ENCODE measurements around the gene DCAKD. TPM values are rescaled to one million over a fixed set of nuclear protein-coding genes. Genes with fewer than 3 reads are reported as not detected.

DCAKD gene
- total RNA-seq, 2 donors from 2014 or later: 37.3 to 46.1 TPM

- peaks cover 0 to 45% of the 10 kb centered on the region in 2 donors for H3K4me1 ChIP-seq
- H3K27ac ChIP-seq: peak overlapping the region; percentile 68 to 76
Measured at GRCh38 chr17:44977814-44978550, 73.5 kb downstream of the DCAKD start.

GRCh38 chr17:44977065-44977464 lies 74.4 kb downstream of the DCAKD start:
- H3K36me3 ChIP-seq: no peaks in the 10 kb centered on the region
- no peak overlapping the region for H3K4me3 ChIP-seq
- H3K4me1 ChIP-seq: peaks cover 0 to 51% of the 10 kb centered on the region in 2 donors
- peak overlapping the region; percentile 68 to 76 for H3K27ac ChIP-seq
- no peak for DNase-seq (ENCODE audit: low spot score)
- H3K9me3 ChIP-seq: no peaks in the 10 kb centered on the region
- no peaks in the 10 kb centered on the region for H3K27me3 ChIP-seq
- no peak for TF ChIP-seq CTCF (IDR thresholded peaks at IDR 0.05)

More at GRCh38 chr17:44977814-44978550, 73.5 kb downstream of the DCAKD start:
- H3K4me3 ChIP-seq: no peak overlapping the region
- no peaks in the 10 kb centered on the region for H3K36me3 ChIP-seq
- no peaks in the 10 kb centered on the region for H3K9me3 ChIP-seq
- TF ChIP-seq CTCF (IDR thresholded peaks at IDR 0.05): no peak
- no peak for DNase-seq (ENCODE audit: low spot score)
- H3K27me3 ChIP-seq: no peaks in the 10 kb centered on the region

GRCh38 chr17:44976206-44976605 lies 75.2 kb downstream of the DCAKD start:
- no peak for TF ChIP-seq CTCF (IDR thresholded peaks at IDR 0.05)
- Histone ChIP-seq H3K4me3 (no peak overlapping the region), H3K27me3 (no peaks in the 10 kb centered on the region), H3K4me1 (peaks cover 0 to 43% of the 10 kb centered on the region in 2 donors), H3K9me3 (no peaks in the 10 kb centered on the region), H3K27ac (peak overlapping the region; percentile 18 to 76), H3K36me3 (no peaks in the 10 kb centered on the region)
- DNase-seq (ENCODE audit: low spot score): no peak

Other genes with a start within 250 kb of the DCAKD start
- gene GJC1, start 221.3 kb downstream of the DCAKD start, total RNA-seq: 10 to 100 TPM; 25.8 to 41.8 TPM
- gene HIGD1B, start 203.7 kb downstream of the DCAKD start, total RNA-seq: 10 to 100 TPM in 1 of 2 donors, not detected in 1; 19.0 TPM
- 10 to 100 TPM; 36.8 to 36.9 TPM for gene EFTUD2, start 152.2 kb downstream of the DCAKD start, total RNA-seq
- 1 to 10 TPM; 4.6 to 5.3 TPM for gene GFAP, start 136.1 kb downstream of the DCAKD start, total RNA-seq
- under 1 TPM; 0.12 to 0.44 TPM for gene KIF18B, start 103.9 kb downstream of the DCAKD start, total RNA-seq
- gene C1QL1, start 83.3 kb downstream of the DCAKD start, total RNA-seq: 1 to 10 TPM; 1.6 to 3.6 TPM
- 10 to 100 TPM; 44.6 to 52.7 TPM for gene NMT1, start 9.7 kb upstream of the DCAKD start, total RNA-seq
- gene PLCD3, start 80.9 kb upstream of the DCAKD start, total RNA-seq: 100 to 1,000 TPM; 102 to 156 TPM
- 1 to 10 TPM; 9.0 to 9.4 TPM for gene ACBD4, start 84.1 kb upstream of the DCAKD start, total RNA-seq
- 10 to 100 TPM; 16.4 to 31.1 TPM for gene HEXIM1, start 96.8 kb upstream of the DCAKD start, total RNA-seq
- gene HEXIM2, start 110.2 kb upstream of the DCAKD start, total RNA-seq: 1 to 10 TPM; 3.1 to 6.8 TPM
- gene FMNL1, start 170.3 kb upstream of the DCAKD start, total RNA-seq: 10 to 100 TPM in 1 of 2 donors, 1 to 10 TPM in 1; 7.6 to 13.6 TPM
- gene SPATA32, start 210.5 kb upstream of the DCAKD start, total RNA-seq: not detected